ENCODE data around the gene EGFLAM.
"Not testable (repeated sequence)": the region's sequence is repeated elsewhere in the genome, so short reads cannot be mapped to it uniquely, and the experiment has no call there.

Gene EGFLAM

DNA sequence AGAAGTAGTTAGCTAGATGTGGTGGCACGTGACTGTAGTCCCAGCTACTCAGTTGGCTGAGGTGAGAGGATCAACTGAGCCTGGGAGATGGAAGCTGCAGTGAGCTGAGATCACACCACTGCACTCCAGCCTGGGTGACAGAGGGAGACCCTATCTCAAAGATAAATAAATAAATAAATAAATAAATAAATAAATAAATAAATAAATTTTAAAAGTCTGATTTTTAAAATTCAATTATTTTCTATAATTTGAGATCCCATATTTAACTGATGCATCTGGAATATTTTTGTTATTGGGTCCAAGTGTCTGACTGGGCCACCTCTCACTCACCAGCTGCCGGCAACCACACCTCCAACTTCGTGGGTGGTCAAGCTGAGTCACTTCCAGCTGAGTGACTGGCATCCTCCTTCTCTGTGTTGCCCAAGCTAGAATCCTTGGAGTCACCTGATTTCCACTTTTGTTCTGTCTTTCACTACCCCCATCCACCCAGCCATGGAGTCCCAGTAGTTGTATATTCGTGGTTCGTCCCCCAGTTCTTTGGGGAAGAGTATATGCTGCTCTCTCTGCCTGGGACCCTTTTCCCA, 70.9 kb downstream of the EGFLAM start:
- DNase-seq (ENCODE audit: low spot score), result no peak

DNA sequence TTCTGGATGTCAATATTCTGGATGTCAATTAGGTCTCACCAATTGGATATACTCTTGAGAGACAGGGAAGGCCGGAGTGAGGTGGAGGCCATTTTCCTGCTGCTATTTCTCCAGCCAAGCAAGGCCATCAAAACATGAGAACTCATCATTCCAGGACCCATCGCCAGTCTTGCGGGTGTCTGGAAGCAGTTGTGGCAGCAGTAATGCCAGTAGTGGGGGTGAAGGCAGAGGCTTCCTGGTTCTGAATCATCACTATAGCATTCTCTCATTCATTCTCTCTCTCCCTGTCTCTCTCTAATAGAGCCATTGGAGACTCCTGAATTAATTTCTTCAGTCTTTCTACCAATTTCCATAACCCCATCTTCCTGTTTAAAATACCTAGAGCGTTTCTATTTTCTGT, 71.8 kb downstream of the EGFLAM start:
- no peak for DNase-seq (ENCODE audit: low spot score)

DNA sequence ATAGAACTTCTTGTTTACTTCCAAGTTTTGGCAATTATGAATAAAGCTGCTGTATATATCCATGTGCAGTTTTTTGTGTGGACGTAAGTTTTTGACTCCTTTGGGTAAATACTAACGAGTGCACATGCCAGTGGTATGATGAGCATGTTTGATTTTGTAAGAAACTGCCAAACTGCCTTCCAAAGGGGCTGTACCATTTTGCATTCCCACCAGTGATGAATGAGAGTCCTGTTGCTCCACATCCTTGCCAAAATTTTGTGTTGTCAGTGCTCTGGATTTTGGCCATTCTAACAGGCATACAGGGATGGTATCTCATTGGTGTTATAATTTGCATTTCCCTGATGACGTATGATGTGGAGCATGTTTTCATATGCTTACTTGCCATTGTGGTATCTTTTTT, 73.5 kb downstream of the EGFLAM start:
- DNase-seq (ENCODE audit: low spot score), result no peak

DNA sequence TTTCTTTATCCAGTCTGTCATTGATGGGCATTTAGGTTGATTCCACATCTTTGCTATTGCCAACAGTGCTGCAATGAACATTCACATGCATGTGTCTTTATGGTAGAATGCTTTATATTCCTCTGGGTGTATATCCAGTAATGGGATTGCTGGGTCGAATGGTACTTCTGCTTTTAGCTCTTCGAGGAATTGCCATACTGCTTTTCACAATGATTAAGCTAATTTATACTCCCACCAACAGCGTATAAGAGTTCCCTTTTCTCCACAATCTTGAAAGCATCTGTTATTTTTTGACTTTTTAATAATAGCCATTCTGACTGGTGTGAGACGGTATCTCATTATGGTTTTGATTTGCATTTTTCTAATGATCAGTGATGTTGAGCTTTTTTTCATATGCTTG, 74.8 kb downstream of the EGFLAM start:
- DNase-seq (ENCODE audit: low spot score), result not testable (repeated sequence)

DNA sequence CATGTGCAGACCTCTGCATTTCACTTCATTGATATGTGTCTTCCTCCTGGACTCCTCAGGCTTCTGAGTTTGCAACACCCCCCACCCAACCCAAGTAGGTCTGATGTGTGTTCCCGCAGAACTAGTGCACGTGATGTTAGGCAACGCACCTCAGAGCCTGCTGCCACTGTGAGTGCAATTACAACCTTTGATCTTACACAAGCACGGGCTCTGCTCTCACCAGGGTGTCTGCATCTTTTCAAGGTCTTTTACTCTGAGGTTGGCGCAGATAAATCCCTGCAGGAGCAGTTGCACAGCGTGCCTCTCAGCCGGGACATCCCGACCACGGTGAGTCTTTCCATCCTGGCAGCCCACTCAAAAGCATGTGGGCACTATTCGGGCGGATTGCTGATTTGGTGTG, 80.1 kb downstream of the EGFLAM start:
- peak; percentile 25 for DNase-seq (ENCODE audit: low spot score)

DNA sequence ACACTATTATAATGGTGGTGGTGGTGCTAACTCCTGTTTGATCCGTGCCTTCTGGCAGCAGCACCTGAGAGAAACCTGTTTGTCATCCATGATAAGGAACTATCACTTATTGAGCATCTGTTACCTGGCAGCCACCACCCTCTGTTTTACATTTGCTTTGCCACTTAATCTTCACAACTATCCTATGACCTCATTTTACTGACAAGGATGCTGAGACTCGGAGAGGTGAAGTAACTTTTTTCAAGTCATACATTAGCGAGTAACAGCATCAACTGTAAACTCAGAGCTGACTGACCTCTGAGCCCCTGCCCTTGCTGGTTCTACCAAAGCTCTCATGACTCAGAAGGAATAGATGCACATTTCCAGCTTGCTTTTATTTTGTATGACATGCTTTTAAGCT, 81.1 kb downstream of the EGFLAM start:
- no peak for DNase-seq (ENCODE audit: low spot score)

DNA sequence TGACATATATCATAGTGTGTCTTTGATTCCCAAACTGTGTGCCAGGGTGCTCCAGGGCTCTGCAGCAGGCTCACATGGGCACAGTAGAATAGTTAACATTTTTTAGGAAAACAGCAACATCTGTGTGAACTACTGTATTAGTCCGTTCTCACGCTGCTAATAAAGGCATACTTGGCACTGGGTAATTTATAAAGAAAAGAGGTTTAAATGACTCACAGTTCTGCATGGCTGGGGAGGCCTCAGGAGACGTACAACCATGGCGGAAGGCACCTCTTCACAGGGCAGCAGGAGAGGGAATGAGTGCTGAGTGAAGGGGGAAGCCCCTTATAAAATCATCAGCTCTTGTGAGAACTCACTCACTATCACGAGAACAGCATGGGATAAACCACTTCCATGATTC, 82.7 kb downstream of the EGFLAM start:
- DNase-seq (ENCODE audit: low spot score), result no peak

DNA sequence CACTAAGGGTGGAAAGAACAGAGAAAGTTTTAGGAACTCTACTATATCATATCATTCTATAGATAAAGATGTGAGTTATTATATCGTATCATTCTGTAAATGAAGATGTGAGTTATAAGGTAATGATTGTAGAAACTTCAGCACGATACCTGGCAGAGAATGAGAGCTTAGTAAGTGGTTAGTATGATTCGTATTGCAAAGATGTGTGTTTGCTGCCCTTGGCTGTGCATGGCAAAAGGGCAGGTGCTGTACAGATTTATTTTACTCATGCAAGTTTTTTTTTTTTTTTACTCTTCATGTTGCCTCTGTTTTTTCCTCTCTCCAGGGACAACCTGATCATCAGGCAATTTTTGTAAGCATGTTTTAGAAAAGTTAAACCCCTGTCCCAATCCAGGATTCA, 83.3 kb downstream of the EGFLAM start:
- no peak for DNase-seq (ENCODE audit: low spot score)

DNA sequence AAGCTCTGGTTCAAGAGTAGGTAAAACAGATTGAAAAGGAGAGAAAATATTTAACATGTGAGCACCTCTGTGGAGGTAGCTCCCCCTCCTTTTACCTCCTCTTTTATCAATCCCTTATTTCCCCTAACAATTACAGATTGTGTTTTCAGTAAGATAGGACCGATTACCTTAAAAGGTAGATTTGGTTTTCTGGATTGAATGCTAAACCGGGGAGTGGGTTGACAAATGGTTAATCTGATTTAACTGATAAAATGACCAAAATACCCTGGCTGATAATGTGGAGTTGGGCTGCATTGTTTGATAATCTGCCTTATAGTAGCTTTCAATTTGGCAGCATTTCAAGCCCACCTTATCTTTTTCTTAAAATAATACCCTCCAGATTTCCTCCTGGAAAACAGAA, 83.9 kb downstream of the EGFLAM start:
- DNase-seq (ENCODE audit: low spot score), result no peak

DNA sequence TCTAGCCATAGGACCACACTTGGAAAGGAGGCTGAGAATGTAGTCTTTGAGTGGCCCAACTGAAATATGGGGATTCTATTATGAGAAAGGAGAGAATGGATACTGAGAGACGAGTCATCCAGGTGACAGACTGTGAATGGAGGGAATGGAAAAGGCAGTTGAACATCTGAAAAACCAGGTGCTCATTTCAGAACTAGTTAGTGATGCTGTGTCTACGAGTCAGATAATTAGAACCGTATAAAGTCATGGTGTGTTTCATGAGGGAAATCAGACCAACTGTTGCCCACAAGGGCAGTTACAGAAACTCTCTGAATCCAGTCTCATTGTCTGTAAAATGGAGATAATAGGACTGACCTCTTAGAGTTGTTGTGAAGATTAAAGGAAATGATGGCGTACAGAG, 86.5 kb downstream of the EGFLAM start:
- DNase-seq (ENCODE audit: low spot score), result no peak

DNA sequence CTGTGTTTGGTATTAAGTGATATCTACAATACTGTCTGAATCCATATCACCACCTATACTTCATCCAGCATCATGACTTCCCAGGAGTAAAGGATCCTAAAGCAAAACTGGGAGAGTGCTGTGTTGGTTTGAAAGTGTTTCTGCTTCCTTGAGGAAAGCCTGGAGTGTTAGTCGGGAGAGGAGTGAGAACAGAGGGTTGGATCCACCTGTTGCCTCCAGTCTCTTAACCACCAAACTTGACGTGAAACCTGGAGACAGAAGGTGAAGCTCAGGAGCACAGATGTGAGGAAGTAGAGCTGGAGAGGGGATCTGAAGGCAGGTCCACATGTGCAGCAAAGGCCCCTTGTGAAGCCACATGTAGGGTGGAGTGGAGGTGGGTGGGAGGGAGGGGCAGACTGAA, 88.2 kb downstream of the EGFLAM start:
- no peak for DNase-seq (ENCODE audit: low spot score)

DNA sequence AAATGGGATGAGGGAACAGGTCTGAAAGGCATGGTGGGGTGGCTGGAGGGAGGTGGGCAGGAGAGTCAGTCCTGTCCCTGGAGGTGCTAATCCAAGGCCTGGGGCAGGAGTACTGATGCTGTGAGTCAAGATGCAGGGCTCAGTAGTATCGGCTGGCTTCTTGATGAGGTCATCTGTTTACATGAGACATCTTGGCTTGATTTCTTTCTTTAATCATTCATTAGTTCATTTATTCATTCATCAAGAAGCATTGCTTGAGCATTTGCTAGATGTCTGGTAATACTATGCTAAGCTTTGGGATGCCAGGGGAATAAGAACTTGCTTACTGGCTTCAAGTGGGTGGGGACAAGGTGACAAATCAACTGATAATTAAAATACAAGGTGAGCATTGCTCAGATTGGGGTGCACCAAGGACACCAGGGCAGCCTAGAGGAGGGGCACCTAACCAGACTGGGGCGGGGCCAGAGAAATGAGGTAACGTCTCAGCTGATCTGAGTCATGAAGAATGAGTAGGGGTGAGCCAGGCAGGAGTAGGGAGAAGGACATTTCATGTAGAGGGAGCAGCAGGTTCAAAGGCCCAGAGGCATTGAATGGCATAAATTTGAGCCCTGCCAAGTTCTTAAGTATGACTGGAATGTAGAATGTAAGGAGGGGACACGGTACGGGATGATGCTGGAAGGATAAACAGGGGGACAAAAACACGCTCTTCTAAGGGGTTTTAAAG, 88.8 kb downstream of the EGFLAM start:
- DNase-seq (ENCODE audit: low spot score), result no peak

DNA sequence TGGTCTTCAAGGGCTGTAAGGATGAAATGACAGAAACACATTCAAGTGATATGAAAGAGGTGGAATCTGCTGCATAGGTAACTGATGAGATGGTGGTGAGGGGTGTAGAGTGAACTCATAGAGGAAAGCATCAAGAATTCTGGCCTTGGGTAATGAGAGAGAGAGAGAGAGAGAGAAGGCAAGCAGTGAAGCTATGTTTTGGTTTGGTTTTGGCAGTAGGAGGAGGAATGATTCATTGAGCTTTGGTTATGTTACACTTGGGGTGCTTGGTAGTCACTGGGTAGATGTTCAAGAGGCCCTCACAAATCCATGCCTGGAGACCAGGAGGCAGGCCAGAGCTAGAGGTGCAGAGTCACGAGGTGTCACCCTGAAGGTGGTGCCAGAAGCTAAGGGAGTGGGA, 89.5 kb downstream of the EGFLAM start:
- DNase-seq (ENCODE audit: low spot score), result no peak

DNA sequence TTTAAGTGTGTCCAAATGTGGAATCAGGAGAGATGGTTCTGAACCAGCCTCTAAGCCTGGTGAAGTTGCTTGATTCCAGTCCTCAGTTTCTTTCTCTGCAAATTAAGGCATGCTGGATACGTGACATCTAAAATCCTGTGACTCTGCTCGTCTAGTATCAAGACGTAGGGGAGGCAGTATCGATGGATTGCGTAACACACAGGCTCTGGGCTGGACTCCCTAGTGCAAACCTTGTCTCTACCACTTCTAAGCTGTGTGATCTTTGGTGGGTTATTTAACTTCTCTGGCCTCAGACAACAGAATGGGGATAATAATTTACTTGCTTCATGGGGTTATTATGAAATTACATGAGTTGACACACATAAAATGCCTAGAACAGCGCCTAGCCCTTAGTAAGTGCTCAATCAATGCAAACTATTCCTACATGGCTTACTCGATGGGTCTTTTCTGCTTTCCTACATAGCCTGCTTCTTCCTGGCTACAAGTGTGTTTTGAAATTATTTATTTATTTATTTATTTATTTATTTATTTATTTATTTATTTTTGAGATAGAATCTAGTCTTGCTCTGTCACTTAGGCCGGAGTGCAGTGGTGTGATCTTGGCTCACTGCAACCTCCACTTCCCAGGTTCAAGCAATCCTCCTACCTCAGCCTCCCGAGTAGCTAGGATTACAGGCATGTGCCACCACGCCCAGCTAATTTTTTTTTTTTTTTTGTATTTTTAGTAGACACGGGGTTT, 102.1 kb downstream of the EGFLAM start:
- no peak for DNase-seq (ENCODE audit: low spot score)

DNA sequence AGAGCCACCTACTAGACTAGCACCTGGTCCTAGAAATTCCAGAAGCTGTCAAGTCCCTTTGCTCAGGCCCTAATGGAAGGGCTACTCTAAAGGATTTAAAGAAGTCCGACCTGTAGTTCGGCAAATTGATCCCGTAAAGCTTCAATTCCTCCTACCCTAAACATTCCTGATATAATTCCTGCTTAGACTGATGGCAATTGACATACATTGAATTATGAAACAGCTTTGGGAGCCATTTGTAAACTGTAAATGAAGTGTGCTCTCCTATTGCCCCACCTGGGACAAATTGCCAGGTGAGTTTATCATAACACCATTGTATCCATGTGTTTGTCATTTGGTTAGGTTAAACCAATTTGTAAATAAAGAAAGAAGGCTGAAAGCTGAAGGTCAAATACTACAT, 104.4 kb downstream of the EGFLAM start:
- DNase-seq (ENCODE audit: low spot score), result no peak

DNA sequence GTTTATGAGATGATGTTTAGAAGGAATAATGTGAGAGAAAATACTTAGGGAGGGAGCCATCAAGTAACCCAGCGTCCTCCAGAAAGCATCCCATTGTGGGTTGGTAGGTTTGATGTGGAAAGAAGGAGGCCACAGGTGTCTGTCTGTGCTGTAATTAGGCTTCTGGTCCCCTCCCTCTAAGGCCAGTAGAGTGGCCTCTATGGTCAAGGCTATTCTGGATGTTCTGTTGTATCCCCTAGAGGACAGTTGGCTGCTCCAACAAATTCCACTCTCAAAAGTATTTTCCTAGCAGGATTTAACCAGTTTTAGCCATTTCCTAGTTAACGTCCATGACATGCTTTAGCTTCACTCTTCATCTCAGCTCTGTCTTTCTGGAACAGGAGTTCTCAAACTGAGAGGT, 106.5 kb downstream of the EGFLAM start:
- no peak for DNase-seq (ENCODE audit: low spot score)

DNA sequence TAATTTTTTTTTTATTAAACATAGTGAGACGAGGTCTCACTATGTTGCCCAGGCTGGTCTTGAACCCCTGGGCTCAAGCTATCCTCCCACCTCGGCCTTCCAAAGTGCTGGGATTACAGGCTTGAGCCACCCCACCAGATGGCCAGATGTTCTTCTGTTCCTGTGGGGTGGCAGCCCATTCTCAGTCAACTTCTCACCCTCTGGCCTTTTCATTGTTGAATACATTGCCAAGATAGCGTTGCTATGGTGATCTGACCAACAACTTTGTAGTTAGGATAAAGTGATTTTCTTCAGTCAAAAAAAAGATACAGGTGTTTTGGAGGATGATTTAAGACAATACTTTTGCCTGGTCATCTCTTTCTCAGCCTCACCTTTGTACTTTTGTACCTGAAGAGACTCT, 109.1 kb downstream of the EGFLAM start:
- DNase-seq (ENCODE audit: low spot score), result no peak

DNA sequence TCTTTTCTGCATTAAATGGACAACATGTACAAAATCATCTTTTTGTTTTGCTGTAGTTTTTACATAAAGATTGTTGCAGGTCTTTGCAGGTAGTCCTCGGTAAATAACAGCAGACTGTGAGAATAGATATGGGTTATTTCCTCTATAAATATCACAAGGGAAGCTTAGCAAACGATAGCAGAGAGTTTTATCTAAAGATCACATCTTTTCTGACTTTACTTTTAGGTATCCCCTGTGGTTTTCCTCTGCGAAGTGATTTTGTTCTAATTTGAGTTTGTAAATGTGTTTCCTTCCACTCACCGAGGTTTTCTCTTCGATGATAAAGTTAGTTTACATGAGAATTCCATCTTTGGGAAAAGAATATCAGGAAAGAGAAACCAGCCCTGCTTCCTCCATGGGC, 109.6 kb downstream of the EGFLAM start:
- DNase-seq (ENCODE audit: low spot score), result no peak

DNA sequence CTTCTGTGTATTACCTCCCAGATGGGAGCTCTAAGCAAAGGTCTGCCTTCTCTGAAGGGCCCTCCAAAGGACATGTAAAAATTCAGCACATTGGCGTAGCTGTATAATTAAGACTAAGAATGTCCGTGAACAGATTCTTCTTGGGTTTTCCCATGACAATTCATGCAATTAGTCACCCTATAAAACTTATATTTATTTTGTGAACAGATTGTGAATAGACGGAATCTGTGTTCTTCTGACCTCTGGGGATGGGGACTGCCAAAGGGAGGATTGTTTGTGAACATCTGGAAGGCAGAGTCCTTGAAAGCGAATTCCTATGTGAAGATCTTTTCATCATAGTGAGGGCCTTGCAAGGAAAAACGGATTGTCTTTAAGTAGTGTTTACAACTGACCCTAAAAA, 111.3 kb downstream of the EGFLAM start:
- DNase-seq (ENCODE audit: low spot score), result no peak

DNA sequence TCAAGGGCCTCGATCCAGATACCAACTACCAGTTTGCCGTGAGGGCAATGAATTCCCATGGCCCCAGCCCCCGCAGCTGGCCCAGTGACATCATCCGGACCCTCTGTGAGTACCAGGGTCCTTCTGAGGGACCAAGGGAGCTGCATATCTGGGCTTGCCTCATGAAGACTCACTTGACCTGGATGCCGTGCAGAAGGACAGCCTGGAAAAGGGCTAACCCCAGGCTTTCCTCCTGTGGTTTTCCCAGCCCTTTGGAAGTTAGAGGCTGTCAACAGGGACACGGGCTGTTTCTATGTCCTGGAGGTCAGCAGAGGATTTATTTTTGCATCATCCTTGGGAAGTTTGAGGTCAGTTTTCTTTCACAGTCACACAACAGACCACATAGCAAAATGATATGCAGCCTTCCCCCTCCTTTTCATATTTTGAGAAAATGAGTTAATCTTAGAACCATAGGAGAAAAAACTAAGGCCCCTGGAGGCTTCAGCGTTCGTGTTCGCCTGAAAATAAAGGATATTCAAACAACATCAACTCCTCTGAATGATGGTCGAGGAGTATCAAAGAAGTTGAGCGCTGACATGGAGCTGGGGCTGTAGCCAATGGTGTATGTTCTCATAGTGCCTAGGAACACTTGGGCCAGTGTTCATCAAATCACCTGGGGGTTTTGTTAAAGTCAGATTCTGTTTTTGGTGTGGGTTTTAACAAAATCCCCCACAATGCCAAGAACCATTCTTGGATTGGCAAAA, 112.2 kb downstream of the EGFLAM start:
- DNase-seq (ENCODE audit: low spot score), result no peak

DNA sequence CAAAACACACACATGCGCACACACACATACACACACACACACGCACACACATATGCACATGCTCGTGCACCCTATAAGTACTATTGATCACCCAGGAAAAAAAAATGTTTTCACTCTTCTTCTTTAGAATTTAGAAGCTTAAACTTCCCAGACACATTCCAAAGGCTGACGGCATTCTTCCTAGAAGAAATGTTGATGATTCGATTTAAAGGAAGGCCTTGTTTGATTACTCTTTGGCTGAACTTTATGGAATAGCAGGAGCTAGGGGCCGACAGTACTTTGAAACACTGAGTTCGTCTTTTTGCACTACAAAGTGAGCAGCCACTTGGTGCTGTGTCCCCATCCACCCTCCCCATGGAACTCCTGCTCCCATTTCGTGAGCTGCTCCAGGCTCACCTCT, 113.2 kb downstream of the EGFLAM start:
- no peak for DNase-seq (ENCODE audit: low spot score)

DNA sequence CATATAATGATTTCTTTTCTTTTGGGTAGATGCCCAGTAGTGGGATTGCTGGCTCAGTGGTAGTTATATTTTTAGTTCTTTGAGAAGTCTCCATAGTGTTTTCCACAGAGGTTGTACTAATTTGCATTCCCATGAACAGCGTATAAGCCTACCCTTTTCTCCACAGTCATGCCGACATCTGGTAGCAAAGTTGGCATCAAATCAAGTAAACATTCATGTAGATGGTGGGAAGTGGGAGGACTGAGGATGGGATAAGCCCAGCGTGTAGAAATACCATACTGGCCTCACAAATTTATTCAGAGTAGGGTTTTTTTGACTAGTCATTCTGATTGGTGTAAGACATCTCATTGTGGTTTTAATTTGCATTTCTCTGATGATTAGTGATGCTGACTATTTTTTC, 115.4 kb downstream of the EGFLAM start:
- no peak for DNase-seq (ENCODE audit: low spot score)

DNA sequence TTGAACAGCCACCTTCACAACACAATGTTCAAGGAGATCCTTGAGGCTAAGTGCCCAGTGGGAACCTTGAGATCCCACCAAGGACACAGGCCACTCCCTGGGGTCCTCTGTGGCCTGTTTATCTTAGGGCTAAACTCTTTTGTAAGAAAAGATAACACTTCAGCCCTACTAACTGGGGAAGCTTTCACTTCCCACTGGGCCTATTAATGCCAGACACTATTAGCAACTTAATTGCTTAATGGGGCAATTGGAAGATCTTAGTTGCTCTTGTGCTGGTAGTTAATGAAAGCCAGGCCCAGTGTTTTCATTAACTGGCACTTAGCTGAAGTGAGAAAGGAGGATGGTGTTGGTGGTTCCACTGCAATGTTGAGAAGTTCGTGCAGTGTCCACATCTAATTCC, 117.1 kb downstream of the EGFLAM start:
- DNase-seq (ENCODE audit: low spot score), result no peak

Data from HuH-7.5 (cell line).